Smooth muscle cell (in vitro differentiated cells): ENCODE results near the gene RAB1B. TPM values are rescaled to one million over a fixed set of nuclear protein-coding genes. Genes with fewer than 3 reads are reported as not detected.
"Not testable (repeated sequence)": the region's sequence is repeated elsewhere in the genome, so short reads cannot be mapped to it uniquely, and the experiment has no call there.

Source experiments
- DNase-seq: peaks from one replicate; lab custom pipeline; 2025; ENCODE audit not compliant: unreplicated experiment; lab: John Stamatoyannopoulos, UW
- H2AFZ ChIP-seq: fragments of 200-600 bp; sonication (generic); 2 replicates; pipeline ENCODE4 v1.6.0; 2016; ENCODE audit warnings: antibody characterized with exemption, low read depth, mild to moderate bottlenecking
- H3F3A ChIP-seq: fragments of 200-600 bp; sonication (generic); 2 replicates; pipeline ENCODE4 v1.6.0; 2017; ENCODE audit warnings: antibody characterized with exemption, low read depth
- H3K27ac ChIP-seq: fragments of 200-600 bp; sonication (generic); 2 replicates; pipeline ENCODE4 v1.5.1; 2016; ENCODE audit warnings: low read depth, mild to moderate bottlenecking
- H3K27me3 ChIP-seq: fragments of 200-600 bp; sonication (generic); 2 replicates; pipeline ENCODE4 v1.6.1; 2016; ENCODE audit warnings: low read depth, mild to moderate bottlenecking
- H3K36me3 ChIP-seq: fragments of 200-600 bp; sonication (generic); 2 replicates; pipeline ENCODE4 v1.5.1; 2016; ENCODE audit warnings: low read depth
- H3K4me1 ChIP-seq: fragments of 200-600 bp; sonication (generic); 2 replicates; pipeline ENCODE4 v1.5.1; 2016; ENCODE audit warnings: low read depth
- H3K4me2 ChIP-seq: fragments of 200-600 bp; sonication (generic); 2 replicates; pipeline ENCODE4 v1.6.0; 2016; ENCODE audit warnings: mild to moderate bottlenecking
- H3K4me3 ChIP-seq: fragments of 200-600 bp; sonication (generic); 2 replicates; pipeline ENCODE4 v1.5.1; 2016; ENCODE audit warnings: mild to moderate bottlenecking
- H3K79me2 ChIP-seq: fragments of 200-600 bp; sonication (generic); 2 replicates; pipeline ENCODE4 v1.6.0; 2016; ENCODE audit warnings: low read depth, mild to moderate bottlenecking
- H3K9ac ChIP-seq: fragments of 200-600 bp; sonication (generic); 2 replicates; pipeline ENCODE4 v1.6.0; 2016; ENCODE audit warnings: low read depth
- H3K9me3 ChIP-seq: fragments of 200-600 bp; sonication (generic); replicated peaks from 2 replicates; pipeline ENCODE4 v1.5.1; 2016; ENCODE audit warnings: low read depth
- H4K20me1 ChIP-seq: fragments of 200-600 bp; sonication (generic); 2 replicates; pipeline ENCODE4 v1.6.0; 2016; ENCODE audit warnings: low read depth
- whole genome bisulfite sequencing: methylation state at CpG from one replicate; pipeline ENCODE4 v1.1.7; 2016; ENCODE audit warnings: low lambda C conversion rate; 5-methylcytosine and 5-hydroxymethylcytosine counted together
- polyA plus RNA-seq: library from polyadenylated mRNA; unstranded; fragments of >200 nt; fragmentation: Nextera tagmentation; extraction: Ambion mirVana; gene quantifications from 2 replicates; pipeline ENCODE4 v1.2.1, GENCODE V29; 2016
- total RNA-seq: library from RNA; depleted of rRNA; stranded (reverse); fragments of >200 nt; gene quantifications from 2 replicates; pipeline ENCODE4 v1.2.3, GENCODE V29; 2014
- TF ChIP-seq, protein P1 (sequence below): fragments of 200-600 bp; sonication (generic); IDR thresholded peaks from 2 replicates; pipeline ENCODE4 v1.5.1; 2017; ENCODE audit warnings: borderline replicate concordance, mild to moderate bottlenecking, antibody characterized with exemption; ENCODE audit not compliant: insufficient read depth, poor library complexity, severe bottlenecking

The RAB1B gene
- total and polyA plus RNA-seq, 2 experiments from 2014 or later: 20.9 to 53.3 TPM

DNA sequence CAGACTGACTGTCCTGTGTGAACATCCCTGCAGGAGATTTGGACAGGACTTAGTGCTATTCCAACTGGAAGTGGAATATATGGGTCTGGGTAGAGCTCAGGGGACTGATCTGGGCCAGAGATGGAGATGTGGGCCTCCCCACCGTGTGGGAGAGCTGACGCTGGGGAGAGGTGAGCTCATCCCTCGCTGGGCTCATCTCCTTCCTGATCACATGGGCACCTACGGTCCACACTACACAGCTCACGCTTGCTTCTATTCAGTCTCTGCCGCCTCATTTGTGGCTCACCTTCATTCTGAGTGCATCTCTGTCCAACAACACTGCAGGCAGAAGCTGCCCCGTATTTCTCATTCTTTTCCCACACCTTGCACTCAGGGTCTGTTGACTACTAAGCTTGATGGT, 16.6 kb upstream of the RAB1B start:
- DNase-seq: no peak
- Histone ChIP-seq H4K20me1 (peaks cover 8% of the 10 kb centered on the region), H3K4me1 (no peaks in the 10 kb centered on the region), H3K27ac (no peak overlapping the region), H3K4me3 (no peak overlapping the region), H3K36me3 (no peaks in the 10 kb centered on the region), H3K27me3 (no peaks in the 10 kb centered on the region), H3K9me3 (no peaks in the 10 kb centered on the region), H3K9ac (no peak overlapping the region), H3K79me2 (no peaks in the 10 kb centered on the region), H3F3A (peaks cover 5% of the 10 kb centered on the region), H3K4me2 (no peak overlapping the region), H2AFZ (no peak overlapping the region)
- TF ChIP-seq, protein P1, sequence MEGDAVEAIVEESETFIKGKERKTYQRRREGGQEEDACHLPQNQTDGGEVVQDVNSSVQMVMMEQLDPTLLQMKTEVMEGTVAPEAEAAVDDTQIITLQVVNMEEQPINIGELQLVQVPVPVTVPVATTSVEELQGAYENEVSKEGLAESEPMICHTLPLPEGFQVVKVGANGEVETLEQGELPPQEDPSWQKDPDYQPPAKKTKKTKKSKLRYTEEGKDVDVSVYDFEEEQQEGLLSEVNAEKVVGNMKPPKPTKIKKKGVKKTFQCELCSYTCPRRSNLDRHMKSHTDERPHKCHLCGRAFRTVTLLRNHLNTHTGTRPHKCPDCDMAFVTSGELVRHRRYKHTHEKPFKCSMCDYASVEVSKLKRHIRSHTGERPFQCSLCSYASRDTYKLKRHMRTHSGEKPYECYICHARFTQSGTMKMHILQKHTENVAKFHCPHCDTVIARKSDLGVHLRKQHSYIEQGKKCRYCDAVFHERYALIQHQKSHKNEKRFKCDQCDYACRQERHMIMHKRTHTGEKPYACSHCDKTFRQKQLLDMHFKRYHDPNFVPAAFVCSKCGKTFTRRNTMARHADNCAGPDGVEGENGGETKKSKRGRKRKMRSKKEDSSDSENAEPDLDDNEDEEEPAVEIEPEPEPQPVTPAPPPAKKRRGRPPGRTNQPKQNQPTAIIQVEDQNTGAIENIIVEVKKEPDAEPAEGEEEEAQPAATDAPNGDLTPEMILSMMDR: no peak
- 85% methylated on average over 7 of the region's 7 CpGs for WGBS

DNA sequence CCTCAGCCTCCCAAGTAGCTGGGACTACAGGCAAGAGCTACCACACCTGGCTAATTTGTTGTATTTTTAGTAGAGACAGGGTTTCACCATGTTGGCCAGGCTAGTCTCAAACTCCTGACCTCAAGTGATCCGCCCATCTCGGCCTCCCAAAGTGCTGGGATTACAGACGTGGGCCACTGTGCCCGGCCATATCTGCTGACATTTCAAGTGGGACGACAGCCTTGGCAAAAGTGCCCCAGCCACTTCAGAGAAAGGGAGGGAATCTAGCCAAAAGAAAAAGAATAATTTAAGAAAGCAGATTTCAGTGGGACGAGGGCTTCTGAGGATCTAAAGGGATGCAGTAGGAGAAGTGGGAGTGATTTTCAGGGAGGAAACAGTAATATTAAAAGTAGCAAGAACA, 15.4 kb upstream of the RAB1B start:
- H3K27ac ChIP-seq, H4K20me1 ChIP-seq, H3F3A ChIP-seq, H3K4me2 ChIP-seq, H3K9me3 ChIP-seq, H3K79me2 ChIP-seq, H3K4me3 ChIP-seq, H2AFZ ChIP-seq, H3K27me3 ChIP-seq, H3K36me3 ChIP-seq, H3K4me1 ChIP-seq, H3K9ac ChIP-seq, DNase-seq: not testable (repeated sequence)
- WGBS: 97% methylated on average over 6 of the region's 6 CpGs

DNA sequence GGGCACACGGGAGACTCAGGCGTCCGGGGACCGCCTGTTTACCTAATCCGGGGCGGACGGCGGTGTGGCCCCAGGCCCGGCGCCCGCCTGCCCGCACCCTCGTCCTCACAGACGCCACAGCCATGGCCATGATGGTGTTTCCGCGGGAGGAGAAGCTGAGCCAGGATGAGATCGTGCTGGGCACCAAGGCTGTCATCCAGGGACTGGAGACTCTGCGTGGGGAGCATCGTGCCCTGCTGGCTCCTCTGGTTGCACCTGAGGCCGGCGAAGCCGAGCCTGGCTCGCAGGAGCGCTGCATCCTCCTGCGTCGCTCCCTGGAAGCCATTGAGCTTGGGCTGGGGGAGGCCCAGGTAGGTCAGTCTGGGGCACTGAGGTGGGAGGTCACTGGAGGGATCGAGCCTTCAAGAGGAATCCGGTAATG, 10.0 kb upstream of the RAB1B start:
- H3K27ac ChIP-seq: no peak overlapping the region
- no peak for DNase-seq
- peak overlapping the region; percentile 96 for H3K4me2 ChIP-seq
- H4K20me1 ChIP-seq: peaks cover 26% of the 10 kb centered on the region
- H3F3A ChIP-seq: no peaks in the 10 kb centered on the region
- H3K9ac ChIP-seq: peak overlapping the region; percentile 64
- H3K4me1 ChIP-seq: peaks cover 7% of the 10 kb centered on the region
- H3K4me3 ChIP-seq: peak overlapping the region; percentile 87
- H3K9me3 ChIP-seq: no peaks in the 10 kb centered on the region
- no peaks in the 10 kb centered on the region for H3K27me3 ChIP-seq
- no peaks in the 10 kb centered on the region for H3K36me3 ChIP-seq
- WGBS: 7% methylated on average over 28 of the region's 28 CpGs
- H2AFZ ChIP-seq: no peak overlapping the region
- peaks cover 8% of the 10 kb centered on the region for H3K79me2 ChIP-seq
- TF ChIP-seq, protein P1: no peak

DNA sequence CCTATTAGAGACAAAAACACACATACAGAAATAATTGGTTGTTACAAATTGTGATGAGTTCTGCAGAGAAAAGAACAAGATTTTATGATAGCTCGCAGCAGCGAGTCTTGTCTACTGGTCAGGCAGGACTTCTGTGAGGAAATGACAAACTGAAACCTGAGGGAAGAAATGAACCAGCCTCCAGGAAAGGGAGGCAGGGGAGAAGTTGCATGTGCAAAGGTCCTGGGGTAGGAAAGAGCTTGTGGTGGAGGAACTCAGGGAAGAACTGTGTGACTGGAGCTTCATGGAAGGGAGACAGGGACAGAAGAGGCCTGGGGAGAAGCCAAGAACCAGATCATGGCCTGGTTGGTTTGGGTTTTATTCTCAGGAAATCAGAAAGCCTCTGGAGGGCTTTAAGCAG, 9.2 kb upstream of the RAB1B start:
- DNase-seq: no peak
- Histone ChIP-seq H4K20me1 (peaks cover 26% of the 10 kb centered on the region), H3K4me1 (peaks cover 7% of the 10 kb centered on the region), H3K4me2 (peak overlapping the region; percentile 96), H3K36me3 (no peaks in the 10 kb centered on the region), H3K9ac (no peak overlapping the region), H3K27me3 (no peaks in the 10 kb centered on the region), H3K4me3 (no peak overlapping the region), H3K79me2 (peaks cover 8% of the 10 kb centered on the region), H3K9me3 (no peaks in the 10 kb centered on the region), H2AFZ (no peak overlapping the region), H3K27ac (no peak overlapping the region), H3F3A (no peaks in the 10 kb centered on the region)
- WGBS: 100% methylated on average over 2 of the region's 2 CpGs
- TF ChIP-seq, protein P1: no peak
